Measurements from ENCODE around the gene TULP1. TPM values are rescaled to one million over a fixed set of nuclear protein-coding genes. Genes with fewer than 3 reads are reported as not detected.
A peak's percentile ranks its signal among the peaks of the same experiment; 100 is the strongest.

Gene TULP1
- total RNA-seq, 1 donor from 2014 or later, result under 0.01 TPM

- FAIRE-seq (no peak), DNase-seq (ENCODE audit: low read depth) (no peak)
- TF ChIP-seq, protein P1, sequence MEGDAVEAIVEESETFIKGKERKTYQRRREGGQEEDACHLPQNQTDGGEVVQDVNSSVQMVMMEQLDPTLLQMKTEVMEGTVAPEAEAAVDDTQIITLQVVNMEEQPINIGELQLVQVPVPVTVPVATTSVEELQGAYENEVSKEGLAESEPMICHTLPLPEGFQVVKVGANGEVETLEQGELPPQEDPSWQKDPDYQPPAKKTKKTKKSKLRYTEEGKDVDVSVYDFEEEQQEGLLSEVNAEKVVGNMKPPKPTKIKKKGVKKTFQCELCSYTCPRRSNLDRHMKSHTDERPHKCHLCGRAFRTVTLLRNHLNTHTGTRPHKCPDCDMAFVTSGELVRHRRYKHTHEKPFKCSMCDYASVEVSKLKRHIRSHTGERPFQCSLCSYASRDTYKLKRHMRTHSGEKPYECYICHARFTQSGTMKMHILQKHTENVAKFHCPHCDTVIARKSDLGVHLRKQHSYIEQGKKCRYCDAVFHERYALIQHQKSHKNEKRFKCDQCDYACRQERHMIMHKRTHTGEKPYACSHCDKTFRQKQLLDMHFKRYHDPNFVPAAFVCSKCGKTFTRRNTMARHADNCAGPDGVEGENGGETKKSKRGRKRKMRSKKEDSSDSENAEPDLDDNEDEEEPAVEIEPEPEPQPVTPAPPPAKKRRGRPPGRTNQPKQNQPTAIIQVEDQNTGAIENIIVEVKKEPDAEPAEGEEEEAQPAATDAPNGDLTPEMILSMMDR (IDR thresholded peaks at IDR 0.05; ENCODE audit: insufficient read depth, low read length, severe bottlenecking), result no peak
- Histone ChIP-seq H3K27me3 (ENCODE audit: control insufficient read depth, insufficient read depth, low read length) (no peaks in the 10 kb centered on the region), H3K4me3 (ENCODE audit: low read depth, low read length) (no peak overlapping the region), H3K36me3 (ENCODE audit: control insufficient read depth, insufficient read depth, low read length) (peaks cover 23% of the 10 kb centered on the region)
Measured at GRCh38 chr6:35483062-35483461, 29.6 kb downstream of the TULP1 start.

DNA sequence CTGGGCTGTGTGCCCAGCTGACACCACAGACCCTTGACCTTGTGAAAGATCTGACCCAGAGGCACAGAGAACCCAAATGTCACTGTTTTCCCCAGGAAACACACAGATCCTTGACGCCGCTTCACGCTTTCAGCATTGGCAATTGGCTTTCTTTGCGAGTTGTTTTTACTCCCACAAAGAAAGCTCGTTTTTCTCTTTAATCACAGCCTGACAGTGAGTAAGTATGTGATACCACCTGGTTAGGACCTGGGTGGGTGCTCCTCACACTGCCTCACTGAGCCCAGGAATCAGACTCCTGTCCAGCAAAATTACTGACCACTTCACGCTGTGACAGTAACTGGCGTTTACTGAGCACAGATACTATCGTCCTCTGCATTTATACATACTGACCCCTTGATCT is 31.5 kb downstream of the TULP1 start:
- Histone ChIP-seq H3K36me3 (ENCODE audit: control insufficient read depth, insufficient read depth, low read length) (peaks cover 27% of the 10 kb centered on the region), H3K27me3 (ENCODE audit: control insufficient read depth, insufficient read depth, low read length) (no peaks in the 10 kb centered on the region), H3K4me3 (ENCODE audit: low read depth, low read length) (no peak overlapping the region)
- DNase-seq (ENCODE audit: low read depth) (no peak), FAIRE-seq (no peak)
- TF ChIP-seq, protein P1 (IDR thresholded peaks at IDR 0.05; ENCODE audit: insufficient read depth, low read length, severe bottlenecking), result no peak

- TF ChIP-seq, protein P1 (IDR thresholded peaks at IDR 0.05; ENCODE audit: insufficient read depth, low read length, severe bottlenecking), result no peak
- no peak overlapping the region for H3K4me3 ChIP-seq (ENCODE audit: low read depth, low read length)
- FAIRE-seq (no peak), DNase-seq (ENCODE audit: low read depth) (no peak)
- no peaks in the 10 kb centered on the region for H3K27me3 ChIP-seq (ENCODE audit: control insufficient read depth, insufficient read depth, low read length)
- H3K36me3 ChIP-seq (ENCODE audit: control insufficient read depth, insufficient read depth, low read length), result peaks cover 31% of the 10 kb centered on the region
Measured at GRCh38 chr6:35480176-35480575, 32.5 kb downstream of the TULP1 start.

- no peak for FAIRE-seq
- TF ChIP-seq, protein P1 (IDR thresholded peaks at IDR 0.05; ENCODE audit: insufficient read depth, low read length, severe bottlenecking), result no peak
- DNase-seq (ENCODE audit: low read depth), result no peak
- Histone ChIP-seq H3K27me3 (ENCODE audit: control insufficient read depth, insufficient read depth, low read length) (no peaks in the 10 kb centered on the region), H3K4me3 (ENCODE audit: low read depth, low read length) (no peak overlapping the region), H3K36me3 (ENCODE audit: control insufficient read depth, insufficient read depth, low read length) (peaks cover 27% of the 10 kb centered on the region)
Measured at GRCh38 chr6:35478259-35478658, 34.4 kb downstream of the TULP1 start.

- Histone ChIP-seq H3K36me3 (ENCODE audit: control insufficient read depth, insufficient read depth, low read length) (peaks cover 23% of the 10 kb centered on the region), H3K27me3 (ENCODE audit: control insufficient read depth, insufficient read depth, low read length) (no peaks in the 10 kb centered on the region), H3K4me3 (ENCODE audit: low read depth, low read length) (no peak overlapping the region)
- FAIRE-seq (peak; percentile 64), DNase-seq (ENCODE audit: low read depth) (no peak)
- TF ChIP-seq, protein P1 (IDR thresholded peaks at IDR 0.05; ENCODE audit: insufficient read depth, low read length, severe bottlenecking), result no peak
Measured at GRCh38 chr6:35477551-35478179, 35.0 kb downstream of the TULP1 start.

GRCh38 chr6:35477028-35477427 is 35.7 kb downstream of the TULP1 start:
- Histone ChIP-seq H3K27me3 (ENCODE audit: control insufficient read depth, insufficient read depth, low read length) (no peaks in the 10 kb centered on the region), H3K36me3 (ENCODE audit: control insufficient read depth, insufficient read depth, low read length) (peaks cover 22% of the 10 kb centered on the region), H3K4me3 (ENCODE audit: low read depth, low read length) (no peak overlapping the region)
- FAIRE-seq (no peak), DNase-seq (ENCODE audit: low read depth) (no peak)
- TF ChIP-seq, protein P1 (IDR thresholded peaks at IDR 0.05; ENCODE audit: insufficient read depth, low read length, severe bottlenecking), result no peak
